Measurements from ENCODE around the gene CDK11A.

- TF ChIP-seq POLR2AphosphoS5 (IDR thresholded peaks at IDR 0.05) (no peak), CTCF (IDR thresholded peaks at IDR 0.05) (no peak), POLR2A (IDR thresholded peaks at IDR 0.05) (no peak)
These were observed 46.2 kb downstream of the CDK11A start for GRCh38 chr1:1677718-1678580.

All from breast epithelium (tissue), 3 donors.